RWPE1 (cell line): ENCODE measurements around the gene SPSB4.
"Not testable (repeated sequence)": the region's sequence is repeated elsewhere in the genome, so short reads cannot be mapped to it uniquely, and the experiment has no call there.

Experiments used
- CTCF ChIA-PET: fragments of 350-600 bp; sonication (Branson Sonifier 250); formaldehyde crosslinking; extraction: SDS; loops from one replicate; lab custom pipeline; 2021; lab: Yijun Ruan, JAX
- POLR2A ChIA-PET: fragments of 400-600 bp; formaldehyde crosslinking; extraction: SDS; loops from one replicate; lab custom pipeline; 2020; ENCODE audit warnings: antibody characterized with exemption; ENCODE audit not compliant: low non-redundant PET; lab: Yijun Ruan, JAX
- DNase-seq: peaks from one replicate; pipeline ENCODE4 v3.0.0; 2012; ENCODE audit warnings: low spot score
- H3K27ac ChIP-seq: fragments of 450-650 bp; 2 replicates; pipeline ENCODE4 v1.5.1; 2017
- CTCF ChIP-seq: fragments of 450-650 bp; conservative IDR thresholded peaks from 2 replicates; pipeline ENCODE4 v1.5.1; 2017; ENCODE audit warnings: low read depth, mild to moderate bottlenecking

Gene SPSB4

GRCh38 chr3:141015481-141015880, 35.7 kb upstream of the SPSB4 start:
- no peak overlapping the region for H3K27ac ChIP-seq
- POLR2A ChIA-PET, result no interaction called here
- peak; percentile 33 for DNase-seq
- no peak for TF ChIP-seq CTCF
- CTCF ChIA-PET, result no interaction called here

GRCh38 chr3:141017366-141018322, 33.5 kb upstream of the SPSB4 start:
- CTCF ChIA-PET, result interaction anchor here (0.7 kb wide), 1 partner anchor 93 kb away, joined by 3 read pairs; no protein-coding TSS in a partner anchor
- DNase-seq, H3K27ac ChIP-seq, POLR2A ChIA-PET: not testable (repeated sequence)

- no peak for DNase-seq
Observed at GRCh38 chr3:141019244-141019643, 31.9 kb upstream of the SPSB4 start.

GRCh38 chr3:141020143-141020830, 30.9 kb upstream of the SPSB4 start:
- DNase-seq, result no peak
- H3K27ac ChIP-seq, result no peak overlapping the region
- TF ChIP-seq CTCF, result no peak
- ChIA-PET POLR2A (no interaction called here), CTCF (no interaction called here)

More at GRCh38 chr3:141019244-141019643, 31.9 kb upstream of the SPSB4 start:
- no peak overlapping the region for H3K27ac ChIP-seq
- TF ChIP-seq CTCF, result no peak
- ChIA-PET CTCF (no interaction called here), POLR2A (no interaction called here)

- DNase-seq, result no peak
- TF ChIP-seq CTCF, result no peak
- ChIA-PET CTCF (no interaction called here), POLR2A (no interaction called here)
- no peak overlapping the region for H3K27ac ChIP-seq
Observed at GRCh38 chr3:141021261-141021660, 29.9 kb upstream of the SPSB4 start.

GRCh38 chr3:141030296-141030695, 20.9 kb upstream of the SPSB4 start:
- POLR2A ChIA-PET, result no interaction called here
- TF ChIP-seq CTCF, result no peak
- CTCF ChIA-PET, result interaction anchor here (0.7 kb wide), 1 partner anchor 22 kb away, joined by 4 read pairs; no protein-coding TSS in a partner anchor
- DNase-seq, result no peak
- no peak overlapping the region for H3K27ac ChIP-seq
